SK-N-SH (cell line): Measurements from ENCODE around the gene ELANE. TPM values are rescaled to one million over a fixed set of nuclear protein-coding genes. Genes with fewer than 3 reads are reported as not detected.

Source experiments
- CTCF ChIA-PET: fragments of 300-600, 350-600 bp; formaldehyde crosslinking; extraction: SDS; loops from one replicate; lab custom pipeline; 2021; lab: Yijun Ruan, JAX
- POLR2A ChIA-PET: fragments of 350-600 bp; sonication (Branson Sonifier 250); formaldehyde crosslinking; extraction: SDS; loops from one replicate; lab custom pipeline; 2020; ENCODE audit warnings: antibody characterized with exemption, inconsistent platforms; lab: Yijun Ruan, JAX
- DNase-seq: peaks from one replicate; pipeline ENCODE4 v3.0.0; 2012
- H2AFZ ChIP-seq: fragments of 200-600 bp; sonication (generic); 2 replicates; pipeline ENCODE4 v1.8.1; 2016; ENCODE audit warnings: antibody characterized with exemption, mild to moderate bottlenecking, low read depth
- H3F3A ChIP-seq: fragments of 200-600 bp; sonication (generic); replicated peaks from 2 replicates; pipeline ENCODE3; 2016; ENCODE audit warnings: antibody characterized with exemption, mild to moderate bottlenecking; ENCODE audit not compliant: insufficient read depth
- H3K27ac ChIP-seq, 2 experiments: fragments of 200-500 bp in 1 of 2; fragments of 200-600 bp in 1 of 2; sonication (Bioruptor generic) in 1 of 2; sonication (generic), shearing (Covaris generic) in 1 of 2; 2 replicates each; pipeline versions ENCODE4 v1.5.1 to v1.6.1; 2014 to 2016; ENCODE audit warnings: low read depth in 2 of 2, inconsistent platforms in 1 of 2, low read length in 1 of 2, mild to moderate bottlenecking in 1 of 2, mixed read lengths in 1 of 2
- H3K27me3 ChIP-seq: fragments of 200-600 bp; sonication (generic), shearing (Covaris generic); 2 replicates; pipeline ENCODE4 v1.6.1; 2016; ENCODE audit warnings: mixed run types; ENCODE audit not compliant: insufficient read depth
- H3K36me3 ChIP-seq, 2 experiments: fragments of 200-500 bp in 1 of 2; fragments of 200-600 bp in 1 of 2; sonication (Bioruptor generic) in 1 of 2; sonication (generic) in 1 of 2; replicated peaks in 1 of 2; 2 replicates each; pipeline versions ENCODE3 to v1.5.1; 2014 to 2016; ENCODE audit warnings: low read length in 1 of 2, mild to moderate bottlenecking in 1 of 2; ENCODE audit not compliant: insufficient read depth in 2 of 2, control insufficient read depth in 1 of 2
- H3K4me1 ChIP-seq, 2 experiments: fragments of 200-500 bp in 1 of 2; fragments of 200-600 bp in 1 of 2; sonication (Bioruptor generic) in 1 of 2; sonication (generic), shearing (Covaris generic) in 1 of 2; 2 replicates each; pipeline versions ENCODE4 v1.5.1 to v1.6.1; 2014 to 2016; ENCODE audit warnings: low read depth in 1 of 2, low read length in 1 of 2, mixed run types in 1 of 2; ENCODE audit not compliant: insufficient read depth in 2 of 2, control insufficient read depth in 1 of 2
- H3K4me2 ChIP-seq: fragments of 200-600 bp; sonication (generic), shearing (Covaris generic); 2 replicates; pipeline ENCODE4 v1.6.1; 2017; ENCODE audit warnings: mixed run types
- H3K4me3 ChIP-seq, 2 experiments: fragments of 200-500 bp in 1 of 2; fragments of 200-600 bp in 1 of 2; sonication (Bioruptor generic) in 1 of 2; sonication (generic), shearing (Covaris generic) in 1 of 2; 2 replicates each; pipeline versions ENCODE4 v1.5.1 to v1.8.1; 2014 to 2016; ENCODE audit warnings: low read depth in 2 of 2, inconsistent platforms in 1 of 2, low read length in 1 of 2, mild to moderate bottlenecking in 1 of 2, mixed read lengths in 1 of 2, moderate library complexity in 1 of 2
- H3K79me2 ChIP-seq: fragments of 200-600 bp; sonication (generic); 2 replicates; pipeline ENCODE4 v1.8.1; 2017; ENCODE audit warnings: mild to moderate bottlenecking; ENCODE audit not compliant: insufficient read depth
- H3K9ac ChIP-seq: fragments of 200-600 bp; sonication (generic); 2 replicates; pipeline ENCODE4 v1.6.1; 2017; ENCODE audit warnings: mixed run types
- H3K9me2 ChIP-seq: fragments of 200-600 bp; sonication (generic); 2 replicates; pipeline ENCODE4 v1.6.1; 2017; ENCODE audit warnings: mixed run types
- H3K9me3 ChIP-seq: fragments of 200-600 bp; sonication (generic); 2 replicates; pipeline ENCODE4 v1.6.1; 2017; ENCODE audit warnings: mixed run types, mild to moderate bottlenecking, moderate library complexity
- H4K20me1 ChIP-seq: fragments of 200-600 bp; sonication (generic); 2 replicates; pipeline ENCODE4 v1.6.1; 2017; ENCODE audit warnings: mild to moderate bottlenecking, mixed run types; ENCODE audit not compliant: insufficient read depth
- ELF1 ChIP-seq: IDR thresholded peaks from 2 replicates; pipeline ENCODE4 v1.4.0; 2012
- EP300 ChIP-seq, 2 experiments: IDR thresholded peaks; 2 replicates each; pipeline versions ENCODE4 v1.4.0 to v1.6.1; 2012; ENCODE audit warnings: borderline replicate concordance in 1 of 2, low read depth in 1 of 2, low read length in 1 of 2
- EZH2phosphoT487 ChIP-seq: fragments of 200-600 bp; sonication (generic); IDR thresholded peaks from 2 replicates; pipeline ENCODE4 v1.6.1; 2017; ENCODE audit warnings: low read depth, mixed run types, mild to moderate bottlenecking, antibody characterized with exemption, moderate library complexity, borderline replicate concordance
- FOXJ3 ChIP-seq: sonication (generic); formaldehyde crosslinking; IDR thresholded peaks from 2 replicates; pipeline ENCODE4 v1.5.1; 2020; ENCODE audit warnings: mild to moderate bottlenecking, missing genetic modification reagents
- FOXM1 ChIP-seq: IDR thresholded peaks from 2 replicates; pipeline ENCODE4 v1.4.0; 2012; ENCODE audit warnings: low read depth, mild to moderate bottlenecking
- JUND ChIP-seq: IDR thresholded peaks from 2 replicates; pipeline ENCODE4 v1.4.0; 2012
- MEF2A ChIP-seq: IDR thresholded peaks from 2 replicates; pipeline ENCODE4 v1.4.0; 2012; ENCODE audit warnings: low read depth, borderline replicate concordance
- RFX5 ChIP-seq: IDR thresholded peaks from 2 replicates; pipeline ENCODE4 v1.6.1; 2012; ENCODE audit warnings: mild to moderate bottlenecking, improper control_type of control experiment, low read length
- RXRA ChIP-seq: IDR thresholded peaks from 2 replicates; pipeline ENCODE4 v1.4.0; 2012; ENCODE audit warnings: low read depth, mild to moderate bottlenecking, borderline replicate concordance
- SMC3 ChIP-seq: IDR thresholded peaks from 2 replicates; pipeline ENCODE4 v1.6.1; 2012; ENCODE audit warnings: low read depth, low read length, improper control_type of control experiment
- TAF1 ChIP-seq: IDR thresholded peaks from 2 replicates; pipeline ENCODE4 v1.6.1; 2012; ENCODE audit warnings: low read depth, mild to moderate bottlenecking, low read length, moderate library complexity, borderline replicate concordance
- TCF12 ChIP-seq: IDR thresholded peaks from 2 replicates; pipeline ENCODE4 v1.4.0; 2012
- YY1 ChIP-seq: IDR thresholded peaks from 2 replicates; pipeline ENCODE4 v1.4.0; 2012; ENCODE audit warnings: low read depth, mild to moderate bottlenecking
- WGBS: methylation state at CpG from one replicate; pipeline ENCODE4 v1.1.6; 2017; ENCODE audit warnings: low lambda C conversion rate; 5-methylcytosine and 5-hydroxymethylcytosine counted together
- polyA plus RNA-seq, 3 experiments: library from polyadenylated mRNA; depleted of rRNA; stranded (reverse); fragments of >200 nt; gene quantifications; 2 replicates each; pipeline ENCODE4 v1.2.3, GENCODE V29; 2012
- TF ChIP-seq, protein P1 (sequence below): IDR thresholded peaks from 2 replicates; pipeline ENCODE4 v1.4.0; 2012; ENCODE audit warnings: low read depth, borderline replicate concordance
- TF ChIP-seq, protein P2 (sequence below): fragments of 150-350 bp; IDR thresholded peaks from 2 replicates; pipeline ENCODE4 v1.6.1; 2017; ENCODE audit warnings: antibody characterized with exemption, low read length, low read depth, borderline replicate concordance
- TF ChIP-seq, protein P3 (sequence below): IDR thresholded peaks from 2 replicates; pipeline ENCODE4; 2012
- TF ChIP-seq, protein P4 (sequence below): IDR thresholded peaks from 2 replicates; pipeline ENCODE4 v1.4.0; 2012; ENCODE audit warnings: low read depth, borderline replicate concordance
- TF ChIP-seq, protein P5 (sequence below): fragments of 150-350 bp; IDR thresholded peaks from 2 replicates; pipeline ENCODE4 v1.6.1; 2016; ENCODE audit warnings: mild to moderate bottlenecking, low read depth, low read length

Gene ELANE
- polyA plus RNA-seq, 1 of the 3 experiments (the other 2 are of a cell fraction): not detected

DNA sequence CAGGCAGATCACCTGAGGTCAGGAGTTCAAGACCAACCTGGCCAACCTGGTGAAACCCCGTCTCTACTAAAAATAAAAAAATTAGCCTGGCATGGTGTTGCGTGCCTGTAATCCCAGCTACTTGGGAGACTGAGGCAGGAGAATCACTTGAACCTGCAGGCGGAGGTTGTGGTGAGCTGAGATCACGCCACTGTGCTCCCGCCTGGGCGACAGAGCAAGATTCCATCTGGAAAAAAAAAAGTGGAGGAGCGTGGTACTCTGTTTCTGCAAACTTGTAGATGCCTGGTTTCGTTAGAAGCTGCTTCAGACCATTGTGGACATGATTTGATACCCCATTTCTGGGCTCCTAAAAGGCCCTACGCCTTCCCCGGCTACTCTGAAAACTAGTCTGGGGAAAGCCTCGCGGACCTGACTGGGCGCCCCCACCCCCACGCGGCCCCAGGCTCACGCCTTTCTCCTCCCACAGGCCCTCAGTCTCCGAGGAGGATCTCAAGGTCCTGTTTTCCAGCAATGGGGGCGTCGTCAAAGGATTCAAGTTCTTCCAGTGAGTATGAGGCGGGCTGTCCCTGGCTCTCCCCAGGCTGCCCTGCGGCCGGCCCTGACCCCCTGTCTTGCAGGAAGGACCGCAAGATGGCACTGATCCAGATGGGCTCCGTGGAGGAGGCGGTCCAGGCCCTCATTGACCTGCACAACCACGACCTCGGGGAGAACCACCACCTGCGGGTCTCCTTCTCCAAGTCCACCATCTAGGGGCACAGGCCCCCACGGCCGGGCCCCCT lies 41.8 kb upstream of the ELANE start:
- Histone ChIP-seq H3F3A (peaks cover 34% of the 10 kb centered on the region), H3K4me3 (no peak overlapping the region), H3K4me1 (no peaks in the 10 kb centered on the region), H3K9ac (no peak overlapping the region), H2AFZ (no peak overlapping the region), H3K4me2 (no peak overlapping the region), H4K20me1 (peaks cover 69% of the 10 kb centered on the region), H3K9me3 (no peaks in the 10 kb centered on the region), H3K27ac (no peak overlapping the region), H3K9me2 (no peaks in the 10 kb centered on the region), H3K36me3 (peaks cover 44 to 62% of the 10 kb centered on the region in 2 experiments), H3K27me3 (no peaks in the 10 kb centered on the region), H3K79me2 (peaks cover 46% of the 10 kb centered on the region; the same call in 1 of the 2 replicates)
- no peak for DNase-seq
- ChIA-PET CTCF (no interaction called here), POLR2A (no interaction called here)
- TF ChIP-seq YY1: no peak
- TF ChIP-seq SMC3: no peak
- TF ChIP-seq ELF1: no peak
- no peak for TF ChIP-seq FOXJ3 (CRISPR knock-in tag)
- no peak for TF ChIP-seq RXRA
- TF ChIP-seq, protein P1, sequence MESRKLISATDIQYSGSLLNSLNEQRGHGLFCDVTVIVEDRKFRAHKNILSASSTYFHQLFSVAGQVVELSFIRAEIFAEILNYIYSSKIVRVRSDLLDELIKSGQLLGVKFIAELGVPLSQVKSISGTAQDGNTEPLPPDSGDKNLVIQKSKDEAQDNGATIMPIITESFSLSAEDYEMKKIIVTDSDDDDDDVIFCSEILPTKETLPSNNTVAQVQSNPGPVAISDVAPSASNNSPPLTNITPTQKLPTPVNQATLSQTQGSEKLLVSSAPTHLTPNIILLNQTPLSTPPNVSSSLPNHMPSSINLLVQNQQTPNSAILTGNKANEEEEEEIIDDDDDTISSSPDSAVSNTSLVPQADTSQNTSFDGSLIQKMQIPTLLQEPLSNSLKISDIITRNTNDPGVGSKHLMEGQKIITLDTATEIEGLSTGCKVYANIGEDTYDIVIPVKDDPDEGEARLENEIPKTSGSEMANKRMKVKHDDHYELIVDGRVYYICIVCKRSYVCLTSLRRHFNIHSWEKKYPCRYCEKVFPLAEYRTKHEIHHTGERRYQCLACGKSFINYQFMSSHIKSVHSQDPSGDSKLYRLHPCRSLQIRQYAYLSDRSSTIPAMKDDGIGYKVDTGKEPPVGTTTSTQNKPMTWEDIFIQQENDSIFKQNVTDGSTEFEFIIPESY: no peak
- TF ChIP-seq TAF1: no peak
- TF ChIP-seq, protein P2, sequence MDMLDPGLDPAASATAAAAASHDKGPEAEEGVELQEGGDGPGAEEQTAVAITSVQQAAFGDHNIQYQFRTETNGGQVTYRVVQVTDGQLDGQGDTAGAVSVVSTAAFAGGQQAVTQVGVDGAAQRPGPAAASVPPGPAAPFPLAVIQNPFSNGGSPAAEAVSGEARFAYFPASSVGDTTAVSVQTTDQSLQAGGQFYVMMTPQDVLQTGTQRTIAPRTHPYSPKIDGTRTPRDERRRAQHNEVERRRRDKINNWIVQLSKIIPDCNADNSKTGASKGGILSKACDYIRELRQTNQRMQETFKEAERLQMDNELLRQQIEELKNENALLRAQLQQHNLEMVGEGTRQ: no peak
- no peak for TF ChIP-seq JUND
- TF ChIP-seq, protein P3, sequence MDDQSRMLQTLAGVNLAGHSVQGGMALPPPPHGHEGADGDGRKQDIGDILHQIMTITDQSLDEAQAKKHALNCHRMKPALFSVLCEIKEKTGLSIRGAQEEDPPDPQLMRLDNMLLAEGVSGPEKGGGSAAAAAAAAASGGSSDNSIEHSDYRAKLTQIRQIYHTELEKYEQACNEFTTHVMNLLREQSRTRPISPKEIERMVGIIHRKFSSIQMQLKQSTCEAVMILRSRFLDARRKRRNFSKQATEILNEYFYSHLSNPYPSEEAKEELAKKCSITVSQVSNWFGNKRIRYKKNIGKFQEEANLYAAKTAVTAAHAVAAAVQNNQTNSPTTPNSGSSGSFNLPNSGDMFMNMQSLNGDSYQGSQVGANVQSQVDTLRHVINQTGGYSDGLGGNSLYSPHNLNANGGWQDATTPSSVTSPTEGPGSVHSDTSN: no peak
- TF ChIP-seq MEF2A: no peak
- TF ChIP-seq, protein P4, sequence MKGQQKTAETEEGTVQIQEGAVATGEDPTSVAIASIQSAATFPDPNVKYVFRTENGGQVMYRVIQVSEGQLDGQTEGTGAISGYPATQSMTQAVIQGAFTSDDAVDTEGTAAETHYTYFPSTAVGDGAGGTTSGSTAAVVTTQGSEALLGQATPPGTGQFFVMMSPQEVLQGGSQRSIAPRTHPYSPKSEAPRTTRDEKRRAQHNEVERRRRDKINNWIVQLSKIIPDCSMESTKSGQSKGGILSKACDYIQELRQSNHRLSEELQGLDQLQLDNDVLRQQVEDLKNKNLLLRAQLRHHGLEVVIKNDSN: no peak
- TF ChIP-seq EZH2phosphoT487: no peak
- no peak for TF ChIP-seq FOXM1
- no peak for TF ChIP-seq EP300 (IDR thresholded peaks at IDR 0.05; ENCODE audit: borderline replicate concordance in 1 of 2, low read depth in 1 of 2, low read length in 1 of 2)
- no peak for TF ChIP-seq TCF12
- TF ChIP-seq RFX5: no peak
- TF ChIP-seq, protein P5, sequence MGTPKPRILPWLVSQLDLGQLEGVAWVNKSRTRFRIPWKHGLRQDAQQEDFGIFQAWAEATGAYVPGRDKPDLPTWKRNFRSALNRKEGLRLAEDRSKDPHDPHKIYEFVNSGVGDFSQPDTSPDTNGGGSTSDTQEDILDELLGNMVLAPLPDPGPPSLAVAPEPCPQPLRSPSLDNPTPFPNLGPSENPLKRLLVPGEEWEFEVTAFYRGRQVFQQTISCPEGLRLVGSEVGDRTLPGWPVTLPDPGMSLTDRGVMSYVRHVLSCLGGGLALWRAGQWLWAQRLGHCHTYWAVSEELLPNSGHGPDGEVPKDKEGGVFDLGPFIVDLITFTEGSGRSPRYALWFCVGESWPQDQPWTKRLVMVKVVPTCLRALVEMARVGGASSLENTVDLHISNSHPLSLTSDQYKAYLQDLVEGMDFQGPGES: no peak
- 96% methylated on average over 15 of the region's 30 CpGs for WGBS
